Measurements from ENCODE around the gene MED4.

MED4 gene

DNA sequence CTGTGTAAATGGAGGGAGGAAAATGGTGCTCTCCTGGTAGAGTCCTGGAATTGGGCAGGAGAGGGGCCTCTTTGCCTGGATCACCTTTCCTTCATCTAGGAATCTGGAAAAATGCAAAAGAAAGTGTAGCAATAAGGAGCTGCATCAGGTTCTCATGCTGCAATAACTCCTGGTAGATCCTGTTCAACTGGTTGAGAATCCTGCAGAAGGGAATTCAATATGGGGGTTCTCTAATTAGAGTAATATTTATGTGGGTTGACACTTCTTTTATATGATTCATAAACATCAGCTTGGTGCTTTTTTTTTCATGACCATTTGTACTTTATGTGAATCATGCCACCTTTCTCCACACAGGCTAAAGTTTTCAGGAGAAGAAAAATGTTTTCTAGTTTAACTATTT lies 66.8 kb downstream of the MED4 start:
- DNase-seq = no peak

All from NCI-H187 treated with DMSO at 0.1 percent for 48 hours (cell line).